Measurements from ENCODE around the gene TUBB6. TPM values are rescaled to one million over a fixed set of nuclear protein-coding genes. Genes with fewer than 3 reads are reported as not detected.

The TUBB6 gene
- total and polyA plus RNA-seq, 2 of the 8 experiments (the other 6 are each of a cell fraction or from before 2014, with no cell fraction given): 126 to 223 TPM

DNA sequence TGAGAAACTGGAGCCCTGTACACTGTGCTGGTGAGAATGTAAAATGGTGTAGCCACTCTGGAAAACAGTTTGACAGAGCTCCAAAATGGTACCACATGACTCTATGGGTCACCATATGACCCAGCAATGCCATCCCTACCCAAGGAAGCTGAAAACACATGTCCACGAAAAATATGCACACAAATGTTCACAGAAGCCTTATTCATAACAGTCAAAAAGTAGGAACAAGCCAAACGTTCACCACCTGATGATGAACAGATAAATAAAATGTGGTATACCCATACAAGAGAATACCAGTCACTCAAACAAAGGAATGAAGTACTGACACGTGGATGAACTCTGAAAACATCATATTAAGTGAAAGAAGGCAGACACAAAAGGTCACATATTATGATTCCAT is 64.4 kb downstream of the TUBB6 start:
- Histone ChIP-seq H4K5ac (ENCODE audit: insufficient read length, low read depth, low read length) (no peak overlapping the region), H3K56ac (replicated peaks; ENCODE audit: insufficient read length, low read depth, low read length) (no peak overlapping the region), H3K9ac (replicated peaks in 1 of 4; ENCODE audit: extremely low read depth in 1 of 4, low read depth in 3 of 4, low read length in 3 of 4) (no peak overlapping the region), H2AK5ac (ENCODE audit: low read depth, low read length) (no peak overlapping the region), H4K91ac (replicated peaks; ENCODE audit: insufficient read length, low read length) (no peak overlapping the region), H2BK5ac (ENCODE audit: low read depth, low read length) (no peak overlapping the region), H3K23me2 (ENCODE audit: low read depth, low read length) (peaks cover 5% of the 10 kb centered on the region; the same call in 1 of the 2 replicates), H3K4me1 (replicated peaks in 1 of 4; ENCODE audit: control insufficient read depth in 3 of 4, insufficient read depth in 4 of 4, low read length in 3 of 4) (peaks cover 3 to 15% (median 7%) of the 10 kb centered on the region in 4 experiments), H3K4me2 (ENCODE audit: insufficient read depth in 1 of 2, low read depth in 2 of 2, low read length in 2 of 2) (no peak overlapping the region), H2BK20ac (ENCODE audit: low read length) (no peak overlapping the region), H2BK120ac (replicated peaks; ENCODE audit: low read depth, low read length) (no peak overlapping the region), H3K27me3 (replicated peaks in 1 of 4; ENCODE audit: control insufficient read depth in 3 of 4, extremely low read depth in 1 of 4, insufficient read depth in 3 of 4, low read length in 3 of 4) (no peaks in the 10 kb centered on the region), H3K23ac (ENCODE audit: insufficient read length) (no peak overlapping the region), H3K18ac (ENCODE audit: extremely low read depth, low read length) (no peak overlapping the region), H2BK12ac (ENCODE audit: low read depth, low read length) (no peak overlapping the region), H3K14ac (ENCODE audit: insufficient read length) (no peak overlapping the region), H4K8ac (ENCODE audit: extremely low read depth, insufficient read depth, low read length) (no peak overlapping the region), H3K4ac (replicated peaks; ENCODE audit: insufficient read length, low read depth, low read length) (no peak overlapping the region), H4K20me1 (replicated peaks in 1 of 2; ENCODE audit: control insufficient read depth in 1 of 2, insufficient read depth in 2 of 2, low read length in 2 of 2) (peaks cover 12 to 20% of the 10 kb centered on the region in 2 experiments), H3K9me3 (ENCODE audit: insufficient read depth in 2 of 2, low read depth in 1 of 2, low read length in 1 of 2) (no peaks in the 10 kb centered on the region), H2BK15ac (ENCODE audit: low read length) (no peak overlapping the region), H3K79me1 (ENCODE audit: low read depth, low read length) (peaks cover 19% of the 10 kb centered on the region), H2AFZ (ENCODE audit: low read length) (no peak overlapping the region), H3K36me3 (ENCODE audit: control insufficient read depth in 2 of 4, insufficient read depth in 4 of 4, low read length in 3 of 4) (peaks cover 0 to 8% (median 3%) of the 10 kb centered on the region in 4 experiments; a peak in 3 of 8 replicates), H3K27ac (ENCODE audit: low read depth, low read length) (no peak overlapping the region), H3K79me2 (ENCODE audit: control insufficient read depth in 1 of 2, insufficient read depth in 2 of 2, low read length in 2 of 2) (peaks cover 46 to 79% of the 10 kb centered on the region in 2 experiments), H3K4me3 (ENCODE audit: extremely low read depth in 1 of 4, insufficient read depth in 2 of 4, low read depth in 3 of 4, low read length in 4 of 4) (no peak overlapping the region)
- 93% methylated on average over 3 of the region's 3 CpGs; no CpG with 5 or more reads in 1 of the 2 experiments for WGBS, 2 experiments (ENCODE audit: extremely low coverage in 1 of 2, insufficient coverage in 1 of 2, insufficient read length in 1 of 2, insufficient replicate concordance in 2 of 2, low coverage in 1 of 2, low lambda C conversion rate in 2 of 2, missing lambda C conversion rate in 1 of 2)
- POLR2A ChIA-PET (ENCODE audit: partially characterized antibody): interaction anchor here (0.7 to 0.8 kb wide), 2 partner anchors 39 to 107 kb away, joined by 3 read pairs; no protein-coding TSS in a partner anchor
- CTCF ChIA-PET (ENCODE audit: partially characterized antibody): interaction anchor here (1.0 to 1.9 kb wide), 2 partner anchors 19 to 45 kb away, joined by 3 to 5 read pairs; no protein-coding TSS in a partner anchor
- TF ChIP-seq CEBPB (IDR thresholded peaks at IDR 0.05; ENCODE audit: low read depth, low read length): no peak
- no peak for TF ChIP-seq POLR2AphosphoS5 (IDR thresholded peaks at IDR 0.05; ENCODE audit: low read depth, low read length)
- DNase-seq (ENCODE audit: low read depth in 1 of 2, low spot score in 2 of 2) (no peak), FAIRE-seq (no peak)

Data from H1 (cell line).